ENCODE data around the gene CLPX. TPM values are rescaled to one million over a fixed set of nuclear protein-coding genes. Genes with fewer than 3 reads are reported as not detected.

CLPX gene
- total RNA-seq, 1 experiment from 2014 or later = 19.3 TPM

GRCh38 chr15:65115542-65115941 lies 69.6 kb downstream of the CLPX start:
- Histone ChIP-seq H3K9ac (ENCODE audit: low read length) (no peak overlapping the region), H3K27ac (ENCODE audit: low read length) (no peak overlapping the region), H3K4me2 (ENCODE audit: low read length) (no peak overlapping the region), H3K36me3 (ENCODE audit: low read depth, low read length) (peaks cover 14% of the 10 kb centered on the region), H3F3A (ENCODE audit: low read length, unreplicated experiment) (no peaks in the 10 kb centered on the region), H3K4me1 (ENCODE audit: insufficient read depth, low read length) (no peaks in the 10 kb centered on the region), H3K4me3 (ENCODE audit: low read length) (no peak overlapping the region), H4K20me1 (ENCODE audit: low read length) (no peaks in the 10 kb centered on the region), H3K27me3 (ENCODE audit: low read length) (no peaks in the 10 kb centered on the region), H2AFZ (ENCODE audit: low read length) (no peak overlapping the region), H3K9me2 (replicated peaks; ENCODE audit: low read length) (no peaks in the 10 kb centered on the region), H3K79me2 (ENCODE audit: low read length) (no peaks in the 10 kb centered on the region), H3K9me3 (ENCODE audit: low read length) (no peaks in the 10 kb centered on the region)
- ATAC-seq (no peak), DNase-seq (no peak)
- ChIA-PET POLR2A (ENCODE audit: unreplicated experiment) (no interaction called here), CTCF (no interaction called here)
- TF ChIP-seq EZH2 (IDR thresholded peaks at IDR 0.05; ENCODE audit: low read length, unreplicated experiment) = no peak
- no peak for TF ChIP-seq CTCF (conservative IDR thresholded peaks at IDR 0.05; ENCODE audit: low read depth, low read length)
- TF ChIP-seq EZH2phosphoT487 (IDR thresholded peaks at IDR 0.05; ENCODE audit: borderline replicate concordance, low read length) = no peak
- intact Hi-C loops (cut with micrococcal nuclease) = no loop called here
- BruUV-seq (replicated peaks) = no TSS peak

- BruUV-seq (replicated peaks) = no TSS peak
- DNase-seq = no peak
- no peaks in the 10 kb centered on the region for H4K20me1 ChIP-seq (ENCODE audit: low read length)
- no peaks in the 10 kb centered on the region for H3K27me3 ChIP-seq (ENCODE audit: low read length)
- H3F3A ChIP-seq (ENCODE audit: low read length, unreplicated experiment) = no peaks in the 10 kb centered on the region
- no peak within 1 kb of the TSS for H3K4me3 ChIP-seq (ENCODE audit: low read length)
- H3K36me3 ChIP-seq (ENCODE audit: low read depth, low read length) = peaks cover 14% of the 10 kb centered on the region
- no peak within 1 kb of the TSS for H2AFZ ChIP-seq (ENCODE audit: low read length)
- H3K79me2 ChIP-seq (ENCODE audit: low read length) = no peaks in the 10 kb centered on the region
- CTCF ChIA-PET = no interaction called here
- H3K9ac ChIP-seq (ENCODE audit: low read length) = no peak within 1 kb of the TSS
- no peak within 1 kb of the TSS for H3K27ac ChIP-seq (ENCODE audit: low read length)
- H3K9me3 ChIP-seq (ENCODE audit: low read length) = no peaks in the 10 kb centered on the region
- TF ChIP-seq EZH2phosphoT487 (IDR thresholded peaks at IDR 0.05; ENCODE audit: borderline replicate concordance, low read length) = no peak
- no peak within 1 kb of the TSS for H3K4me2 ChIP-seq (ENCODE audit: low read length)
- POLR2A ChIA-PET (ENCODE audit: unreplicated experiment) = no interaction called here
- intact Hi-C loops (cut with micrococcal nuclease) = no loop called here
- H3K4me1 ChIP-seq (ENCODE audit: insufficient read depth, low read length) = no peaks in the 10 kb centered on the region
- H3K9me2 ChIP-seq (replicated peaks; ENCODE audit: low read length) = no peaks in the 10 kb centered on the region
- no peak for ATAC-seq
These were observed 70.1 kb downstream of the CLPX start, which contains the start of gene UBAP1L for GRCh38 chr15:65115086-65115485. UBAP1L (minus strand) TSS chr15:65115200; CDS start chr15:65106215, 8,985 bp downstream.

GRCh38 chr15:65110676-65111292 lies 74.4 kb downstream of the CLPX start:
- no peaks in the 10 kb centered on the region for H3K9me2 ChIP-seq (replicated peaks; ENCODE audit: low read length)
- intact Hi-C loops (cut with micrococcal nuclease) = no loop called here
- ATAC-seq (no peak), DNase-seq (no peak)
- H3K9ac ChIP-seq (ENCODE audit: low read length) = no peak overlapping the region
- no peaks in the 10 kb centered on the region; the same call in 1 of the 2 replicates for H3K36me3 ChIP-seq (ENCODE audit: low read depth, low read length)
- H3K4me3 ChIP-seq (ENCODE audit: low read length) = no peak overlapping the region
- no peak overlapping the region for H3K4me2 ChIP-seq (ENCODE audit: low read length)
- H3K9me3 ChIP-seq (ENCODE audit: low read length) = no peaks in the 10 kb centered on the region
- H3K27ac ChIP-seq (ENCODE audit: low read length) = no peak overlapping the region
- no peaks in the 10 kb centered on the region for H4K20me1 ChIP-seq (ENCODE audit: low read length)
- TF ChIP-seq EZH2 (IDR thresholded peaks at IDR 0.05; ENCODE audit: low read length, unreplicated experiment) = no peak
- no peaks in the 10 kb centered on the region for H3K4me1 ChIP-seq (ENCODE audit: insufficient read depth, low read length)
- CTCF ChIA-PET = no interaction called here
- POLR2A ChIA-PET (ENCODE audit: unreplicated experiment) = no interaction called here
- H3K79me2 ChIP-seq (ENCODE audit: low read length) = no peaks in the 10 kb centered on the region
- no peaks in the 10 kb centered on the region for H3K27me3 ChIP-seq (ENCODE audit: low read length)
- no peaks in the 10 kb centered on the region for H3F3A ChIP-seq (ENCODE audit: low read length, unreplicated experiment)
- no TSS peak for BruUV-seq (replicated peaks)
- no peak overlapping the region for H2AFZ ChIP-seq (ENCODE audit: low read length)

Measured in PC-3 (cell line).